GM13977 (cell line): ENCODE data around the gene CDON.

Experiments
- DNase-seq: peaks from one replicate; pipeline ENCODE4 v3.0.0; 2012; ENCODE audit warnings: low spot score
- CTCF ChIP-seq: IDR thresholded peaks from 2 replicates; pipeline ENCODE4 v1.5.1; 2012; ENCODE audit warnings: mild to moderate bottlenecking, control low read depth; ENCODE audit not compliant: insufficient read depth; ENCODE audit errors: extremely low read depth, missing control alignments
- in situ Hi-C: fragments of 300-500 bp; cut with MboI; formaldehyde crosslinking; loops from one replicate; pipeline ENCODE4 v1.12.0; 2022; ENCODE audit warnings: low sequenced_read_pairs, low pct_unique_long_range_greater_than_20kb, mixed read lengths, inconsistent platforms; ENCODE audit not compliant: unreplicated experiment

Gene CDON

GRCh38 chr11:126048197-126048596 is 14.5 kb downstream of the CDON start:
- TF ChIP-seq CTCF, result no peak
- DNase-seq, result no peak
- in situ Hi-C loops, result no loop called here

GRCh38 chr11:126046570-126047195 is 16.0 kb downstream of the CDON start:
- no peak for DNase-seq
- in situ Hi-C loops, result no loop called here
- TF ChIP-seq CTCF, result no peak

GRCh38 chr11:126039485-126040271 is 23.0 kb downstream of the CDON start:
- in situ Hi-C loops, result no loop called here
- TF ChIP-seq CTCF, result no peak
- no peak for DNase-seq

- no peak for TF ChIP-seq CTCF
- in situ Hi-C loops, result no loop called here
- no peak for DNase-seq
These were observed 26.9 kb downstream of the CDON start for GRCh38 chr11:126035718-126036117.

GRCh38 chr11:126034933-126035425 is 27.7 kb downstream of the CDON start:
- TF ChIP-seq CTCF, result no peak
- in situ Hi-C loops, result no loop called here
- no peak for DNase-seq

- TF ChIP-seq CTCF, result no peak
- DNase-seq, result no peak
- in situ Hi-C loops, result no loop called here
These were observed 28.4 kb downstream of the CDON start for GRCh38 chr11:126034039-126034932.
